Gastroesophageal sphincter (tissue), 4 donors: ENCODE data around the gene DHRS7C. TPM values are rescaled to one million over a fixed set of nuclear protein-coding genes. Genes with fewer than 3 reads are reported as not detected.

Experiments used
- ATAC-seq: fragments of 150-250 bp; one replicate; pipeline ENCODE4 v1.9.1; 2016; ENCODE audit warnings: mild to moderate bottlenecking, moderate library complexity
- H3K27ac ChIP-seq, 4 donors: fragments of 200-600 bp; sonication (generic) in 3 of 4; 1 replicate in 3 of 4; 2 replicates in 1 of 4; pipeline ENCODE4 v1.5.1; 2016 to 2019
- H3K27me3 ChIP-seq: fragments of 200-600 bp; sonication (generic); one replicate; pipeline ENCODE4 v1.5.1; 2019
- H3K36me3 ChIP-seq, 2 donors: fragments of 200-600 bp; sonication (generic); one replicate each; pipeline ENCODE4 v1.5.1; 2019; ENCODE audit warnings: control low read depth in 1 of 2
- H3K4me1 ChIP-seq, 3 donors: fragments of 200-600 bp; sonication (generic); 1 replicate in 2 of 3; 2 replicates in 1 of 3; pipeline ENCODE4 v1.5.1; 2016 to 2019; ENCODE audit warnings: control low read depth in 2 of 3
- H3K4me3 ChIP-seq, 2 donors: fragments of 200-600 bp; sonication (generic); one replicate each; pipeline ENCODE4 v1.5.1; 2019; ENCODE audit warnings: mild to moderate bottlenecking in 1 of 2, moderate library complexity in 1 of 2
- H3K9me3 ChIP-seq, 3 donors: fragments of 200-600 bp; sonication (generic); one replicate each; pipeline ENCODE4 v1.5.1; 2017 to 2019; ENCODE audit warnings: control low read depth in 2 of 3
- EP300 ChIP-seq: sonication (generic); formaldehyde crosslinking; IDR thresholded peaks from one replicate; pipeline ENCODE4 v1.6.1; 2017; ENCODE audit warnings: antibody characterized with exemption, mild to moderate bottlenecking
- POLR2A ChIP-seq, 2 donors: fragments of 450-650 bp; IDR thresholded peaks; one replicate each; pipeline ENCODE4 v1.6.1; 2017; ENCODE audit warnings: antibody characterized with exemption in 2 of 2, mild to moderate bottlenecking in 2 of 2, moderate library complexity in 1 of 2
- POLR2AphosphoS5 ChIP-seq: sonication (generic); formaldehyde crosslinking; IDR thresholded peaks from one replicate; pipeline ENCODE4 v1.6.1; 2017; ENCODE audit warnings: antibody characterized with exemption
- WGBS, 2 donors: methylation state at CpG; one replicate each; pipeline ENCODE4 v1.1.5; 2018; ENCODE audit warnings: low coverage in 1 of 2; 5-methylcytosine and 5-hydroxymethylcytosine counted together
- total RNA-seq, 4 donors: library from RNA; depleted of rRNA; stranded (reverse); fragments of >200 nt; gene quantifications; one replicate each; pipeline ENCODE4 v1.1.0, GENCODE V29; 2016
- TF ChIP-seq, protein P1 (sequence below), 4 experiments: fragments of 200-600 bp in 2 of 4; fragments of 450-650 bp in 2 of 4; sonication (generic) in 1 of 4; IDR thresholded peaks; one replicate each; pipeline ENCODE4 v1.5.1; 2017 to 2019; ENCODE audit warnings: antibody characterized with exemption in 4 of 4, mild to moderate bottlenecking in 2 of 4, moderate library complexity in 2 of 4

Gene DHRS7C
- total RNA-seq, 4 donors from 2014 or later: not detected

- TF ChIP-seq POLR2AphosphoS5 (no peak), POLR2A (IDR thresholded peaks at IDR 0.05) (no peak)
- no peak for ATAC-seq
- H3K9me3 ChIP-seq: peaks cover 0 to 8% (median 0%) of the 10 kb centered on the region in 3 donors
- H3K36me3 ChIP-seq: no peaks in the 10 kb centered on the region
- H3K27ac ChIP-seq: no peak overlapping the region
- 78 to 92% methylated on average over 3 of the region's 3 CpGs for WGBS, 2 donors
- H3K4me3 ChIP-seq: no peak overlapping the region
- no peaks in the 10 kb centered on the region for H3K27me3 ChIP-seq
- no peaks in the 10 kb centered on the region for H3K4me1 ChIP-seq
Measured at GRCh38 chr17:9780552-9780951, 10.8 kb downstream of the DHRS7C start.

DNA sequence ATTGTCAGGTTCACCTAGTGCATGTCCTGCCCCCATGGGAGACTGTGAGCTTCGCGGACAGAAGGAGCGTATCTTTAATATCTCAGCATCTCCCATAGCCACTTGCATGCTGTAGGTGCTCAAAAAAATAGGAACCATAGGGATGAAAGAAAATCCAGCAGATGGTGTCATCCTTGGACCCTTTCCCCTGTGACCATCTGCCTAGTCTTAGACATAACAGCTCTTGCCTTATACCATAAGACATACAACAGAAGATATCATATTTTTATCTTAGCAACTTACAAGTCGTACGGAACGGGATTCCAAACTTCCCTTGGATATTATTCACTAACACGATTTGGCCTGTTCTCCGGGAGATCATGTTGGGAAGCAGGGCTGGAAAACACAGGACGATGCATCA lies 14.5 kb downstream of the DHRS7C start:
- H3K36me3 ChIP-seq: no peaks in the 10 kb centered on the region
- no peak overlapping the region for H3K27ac ChIP-seq
- H3K4me1 ChIP-seq: no peaks in the 10 kb centered on the region
- no peaks in the 10 kb centered on the region for H3K27me3 ChIP-seq
- WGBS, 2 donors: 71 to 87% methylated on average over 5 to 9 of the region's 9 CpGs
- H3K4me3 ChIP-seq: no peak overlapping the region
- TF ChIP-seq, protein P1, sequence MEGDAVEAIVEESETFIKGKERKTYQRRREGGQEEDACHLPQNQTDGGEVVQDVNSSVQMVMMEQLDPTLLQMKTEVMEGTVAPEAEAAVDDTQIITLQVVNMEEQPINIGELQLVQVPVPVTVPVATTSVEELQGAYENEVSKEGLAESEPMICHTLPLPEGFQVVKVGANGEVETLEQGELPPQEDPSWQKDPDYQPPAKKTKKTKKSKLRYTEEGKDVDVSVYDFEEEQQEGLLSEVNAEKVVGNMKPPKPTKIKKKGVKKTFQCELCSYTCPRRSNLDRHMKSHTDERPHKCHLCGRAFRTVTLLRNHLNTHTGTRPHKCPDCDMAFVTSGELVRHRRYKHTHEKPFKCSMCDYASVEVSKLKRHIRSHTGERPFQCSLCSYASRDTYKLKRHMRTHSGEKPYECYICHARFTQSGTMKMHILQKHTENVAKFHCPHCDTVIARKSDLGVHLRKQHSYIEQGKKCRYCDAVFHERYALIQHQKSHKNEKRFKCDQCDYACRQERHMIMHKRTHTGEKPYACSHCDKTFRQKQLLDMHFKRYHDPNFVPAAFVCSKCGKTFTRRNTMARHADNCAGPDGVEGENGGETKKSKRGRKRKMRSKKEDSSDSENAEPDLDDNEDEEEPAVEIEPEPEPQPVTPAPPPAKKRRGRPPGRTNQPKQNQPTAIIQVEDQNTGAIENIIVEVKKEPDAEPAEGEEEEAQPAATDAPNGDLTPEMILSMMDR (IDR thresholded peaks at IDR 0.05): no peak
- TF ChIP-seq EP300 (no peak), POLR2A (IDR thresholded peaks at IDR 0.05) (no peak), POLR2AphosphoS5 (no peak)
- peaks cover 0 to 8% (median 0%) of the 10 kb centered on the region in 3 donors for H3K9me3 ChIP-seq
- ATAC-seq: no peak

DNA sequence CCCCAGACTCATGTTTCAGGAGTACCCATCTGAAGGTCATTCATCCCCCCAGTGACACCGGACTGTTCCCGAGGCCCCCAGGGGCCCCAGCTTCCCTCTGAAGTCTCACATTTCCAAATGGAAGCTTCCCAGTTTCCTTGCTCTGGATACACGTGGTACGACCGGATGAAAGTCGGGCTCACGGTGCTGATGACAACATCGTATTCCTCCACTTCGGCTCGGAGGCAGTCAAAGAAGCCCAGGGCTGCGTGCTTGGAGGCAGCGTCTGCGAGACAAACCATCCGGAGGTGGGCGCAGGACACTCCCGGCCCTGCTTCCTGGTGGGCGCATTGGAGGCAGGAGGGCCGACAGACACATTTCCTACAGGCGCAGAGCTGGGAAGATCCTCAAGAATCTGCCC lies 18.7 kb downstream of the DHRS7C start:
- TF ChIP-seq POLR2A (IDR thresholded peaks at IDR 0.05): no peak
- TF ChIP-seq POLR2AphosphoS5: no peak
- TF ChIP-seq, protein P1 (IDR thresholded peaks at IDR 0.05): no peak
- TF ChIP-seq EP300: no peak
- Histone ChIP-seq H3K4me1 (no peaks in the 10 kb centered on the region), H3K9me3 (peaks cover 0 to 8% (median 0%) of the 10 kb centered on the region in 3 donors), H3K36me3 (no peaks in the 10 kb centered on the region), H3K4me3 (no peak overlapping the region), H3K27ac (no peak overlapping the region), H3K27me3 (peaks cover 14% of the 10 kb centered on the region)
- no peak for ATAC-seq
- 83% methylated on average over 2 of the region's 19 CpGs; no CpG with 5 or more reads in 1 of the 2 donors for whole genome bisulfite sequencing, 2 donors

DNA sequence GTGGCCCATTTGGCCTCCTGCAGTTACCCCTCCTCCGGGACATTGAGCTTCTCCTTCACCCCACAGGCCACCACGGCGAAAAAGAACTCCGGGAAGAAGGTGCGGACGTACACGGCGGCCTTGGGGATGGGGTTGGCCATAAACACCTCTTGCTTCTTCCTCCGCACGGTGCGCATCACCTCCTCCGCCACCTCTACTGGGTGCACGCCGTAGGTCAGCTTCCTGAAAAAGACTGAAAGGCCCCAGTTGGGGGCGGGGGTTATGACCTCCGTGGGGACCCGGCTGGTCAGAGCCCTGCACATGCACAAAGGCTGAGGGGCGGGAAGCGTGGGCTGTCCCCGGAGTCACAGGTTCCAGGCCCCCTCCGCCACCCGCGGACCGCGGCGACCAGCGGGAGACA lies 19.9 kb downstream of the DHRS7C start:
- no peak for ATAC-seq
- 100% methylated on average over 11 of the region's 27 CpGs; no CpG with 5 or more reads in 1 of the 2 donors for WGBS, 2 donors

GRCh38 chr17:9769036-9769695 lies 22.2 kb downstream of the DHRS7C start:
- Histone ChIP-seq H3K27me3 (peaks cover 18% of the 10 kb centered on the region), H3K27ac (no peak overlapping the region), H3K9me3 (no peaks in the 10 kb centered on the region), H3K36me3 (no peaks in the 10 kb centered on the region), H3K4me3 (no peak overlapping the region), H3K4me1 (no peaks in the 10 kb centered on the region)
- ATAC-seq: no peak
- WGBS, 2 donors: 88 to 89% methylated on average over 5 to 9 of the region's 15 CpGs
- TF ChIP-seq, protein P1 (IDR thresholded peaks at IDR 0.05): no peak
- no peak for TF ChIP-seq POLR2AphosphoS5
- TF ChIP-seq POLR2A (IDR thresholded peaks at IDR 0.05): no peak
- no peak for TF ChIP-seq EP300

More for the DNA sequence above, 19.9 kb downstream of the DHRS7C start:
- Histone ChIP-seq H3K27me3 (peaks cover 18% of the 10 kb centered on the region), H3K27ac (no peak overlapping the region), H3K9me3 (peaks cover 0 to 8% (median 0%) of the 10 kb centered on the region in 3 donors), H3K36me3 (no peaks in the 10 kb centered on the region), H3K4me3 (no peak overlapping the region), H3K4me1 (no peaks in the 10 kb centered on the region)
- TF ChIP-seq POLR2AphosphoS5: no peak
- TF ChIP-seq, protein P1 (IDR thresholded peaks at IDR 0.05): no peak
- TF ChIP-seq POLR2A (IDR thresholded peaks at IDR 0.05): no peak
- TF ChIP-seq EP300: no peak
